KOPT-K1 (cell line): Measurements from ENCODE around the gene BMPR1A.

Experiments used
- H3K27ac ChIP-seq: fragments of 200-600 bp; sonication (generic); 2 replicates; pipeline ENCODE4 v1.5.1; 2016; ENCODE audit warnings: antibody characterized with exemption, mild to moderate bottlenecking, low read depth, low read length; ENCODE audit not compliant: poor library complexity, severe bottlenecking
- H3K36me3 ChIP-seq: fragments of 200-600 bp; sonication (generic); 2 replicates; pipeline ENCODE4 v1.5.1; 2017; ENCODE audit warnings: antibody characterized with exemption, mild to moderate bottlenecking, low read length, moderate library complexity; ENCODE audit not compliant: insufficient read depth
- H3K9me3 ChIP-seq: fragments of 200-600 bp; sonication (generic); 2 replicates; pipeline ENCODE4 v1.5.1; 2017; ENCODE audit warnings: antibody characterized with exemption, low read length, mild to moderate bottlenecking; ENCODE audit not compliant: insufficient read depth, poor library complexity, severe bottlenecking

BMPR1A gene

GRCh38 chr10:86798611-86799010 is 42.2 kb downstream of the BMPR1A start:
- Histone ChIP-seq H3K27ac (peak overlapping the region; percentile 15), H3K36me3 (no peaks in the 10 kb centered on the region), H3K9me3 (no peaks in the 10 kb centered on the region)

DNA sequence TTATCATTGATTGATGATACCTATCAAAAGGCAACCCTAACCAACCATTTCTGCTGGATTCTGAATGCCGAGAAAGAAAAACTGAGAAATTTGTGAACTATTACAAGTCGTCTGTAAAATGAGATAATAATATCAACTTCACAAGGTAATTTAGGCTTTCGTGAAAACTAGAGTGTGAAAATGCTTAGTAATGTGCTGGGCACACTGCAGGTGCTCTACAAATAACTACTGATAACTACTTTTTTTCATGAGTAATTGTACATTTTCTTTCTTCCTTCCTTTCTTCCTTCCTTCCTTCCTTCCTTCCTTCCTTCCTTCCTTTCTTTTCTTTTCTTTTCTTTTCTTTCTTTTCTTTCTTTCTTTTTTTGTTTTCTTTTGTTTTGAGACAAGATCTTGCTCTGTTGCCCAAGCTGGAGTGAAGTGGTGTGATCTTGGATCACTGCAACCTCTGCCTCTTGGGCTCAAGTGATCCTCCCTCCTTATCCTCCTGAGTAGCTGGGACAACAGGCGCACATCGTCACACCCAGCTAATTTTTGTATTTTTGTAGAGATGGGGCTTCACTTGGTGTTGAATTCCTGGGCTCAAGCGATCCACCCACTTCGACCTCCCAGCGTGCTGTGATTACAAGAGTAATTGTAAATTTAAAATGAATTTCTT is 42.9 kb downstream of the BMPR1A start:
- H3K27ac ChIP-seq, result peak overlapping the region; percentile 15

DNA sequence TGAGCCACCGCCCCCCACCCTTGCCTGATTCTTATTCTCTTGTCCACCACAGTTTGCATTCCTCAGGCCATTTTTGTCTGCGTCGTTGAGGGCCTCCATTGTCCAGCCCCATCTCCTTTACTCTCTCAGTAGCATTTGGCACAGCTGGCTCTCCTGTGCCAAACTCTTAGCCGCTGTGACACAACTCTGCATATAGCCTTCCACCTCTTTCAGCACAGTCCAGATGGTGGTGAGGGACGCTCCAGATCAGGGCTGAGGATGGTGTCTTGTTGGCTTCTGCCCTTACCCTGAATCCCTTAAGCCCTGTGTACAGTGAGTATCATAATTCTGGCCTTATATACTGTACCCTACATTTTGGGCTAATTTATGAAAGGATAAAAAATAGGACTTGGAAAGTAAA is 45.6 kb downstream of the BMPR1A start:
- H3K9me3 ChIP-seq, result no peaks in the 10 kb centered on the region
- no peak overlapping the region for H3K27ac ChIP-seq
- H3K36me3 ChIP-seq, result no peaks in the 10 kb centered on the region

More for the DNA sequence above, 42.9 kb downstream of the BMPR1A start:
- H3K9me3 ChIP-seq, result no peaks in the 10 kb centered on the region
- H3K36me3 ChIP-seq, result no peaks in the 10 kb centered on the region

DNA sequence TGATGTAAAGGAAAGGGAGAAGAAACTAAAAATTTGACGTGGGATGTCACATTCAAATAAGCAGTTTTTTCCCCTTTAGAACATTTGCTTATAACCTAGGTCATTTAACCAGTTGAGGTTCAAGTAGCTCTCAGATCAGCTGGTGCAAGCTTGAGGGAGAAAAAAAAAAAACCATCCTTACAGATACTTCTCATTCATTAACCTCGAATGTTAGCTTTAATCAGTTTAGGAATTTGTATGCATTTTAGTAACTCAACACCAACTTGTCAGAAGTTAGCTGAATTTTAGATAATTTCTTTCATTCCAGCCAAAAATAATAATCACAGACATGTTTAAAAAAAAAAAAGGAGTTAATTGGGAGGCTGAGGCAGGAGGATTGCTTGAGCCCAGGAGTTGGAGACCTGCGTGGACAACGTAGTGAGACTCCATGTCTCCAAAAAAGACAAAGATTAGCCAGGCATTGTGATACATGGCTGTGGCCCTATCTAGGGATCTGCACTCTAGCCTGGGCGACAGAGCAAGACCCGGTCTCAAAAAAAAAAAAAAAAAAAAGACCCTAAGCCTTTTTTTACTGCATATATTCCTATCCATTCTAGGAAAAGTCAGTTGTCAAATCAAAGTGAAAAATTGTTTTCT is 46.2 kb downstream of the BMPR1A start:
- Histone ChIP-seq H3K9me3 (no peaks in the 10 kb centered on the region), H3K36me3 (no peaks in the 10 kb centered on the region), H3K27ac (no peak overlapping the region)

DNA sequence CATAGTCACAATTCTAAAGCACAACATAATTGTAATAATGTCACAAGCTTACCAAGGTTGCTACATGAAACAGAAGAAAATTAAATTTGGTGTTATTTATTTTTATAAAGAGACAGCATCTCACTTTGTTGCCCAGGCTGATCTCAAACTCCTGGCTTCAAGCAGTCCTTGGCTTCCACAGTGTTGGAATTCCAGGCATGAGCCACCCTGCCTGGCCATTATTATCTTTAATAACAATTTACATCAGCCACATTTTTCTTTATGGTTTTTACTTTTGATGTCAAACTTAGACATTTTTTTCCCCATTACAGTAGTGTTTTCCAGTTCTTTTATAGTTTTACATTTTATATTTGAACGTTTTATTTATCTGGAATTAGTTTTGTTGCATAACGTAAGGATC is 46.7 kb downstream of the BMPR1A start:
- H3K36me3 ChIP-seq, result no peaks in the 10 kb centered on the region
- no peaks in the 10 kb centered on the region for H3K9me3 ChIP-seq
- H3K27ac ChIP-seq, result no peak overlapping the region

- Histone ChIP-seq H3K9me3 (no peaks in the 10 kb centered on the region), H3K36me3 (no peaks in the 10 kb centered on the region), H3K27ac (no peak overlapping the region)
Measured at GRCh38 chr10:86804805-86805204, 48.4 kb downstream of the BMPR1A start.

DNA sequence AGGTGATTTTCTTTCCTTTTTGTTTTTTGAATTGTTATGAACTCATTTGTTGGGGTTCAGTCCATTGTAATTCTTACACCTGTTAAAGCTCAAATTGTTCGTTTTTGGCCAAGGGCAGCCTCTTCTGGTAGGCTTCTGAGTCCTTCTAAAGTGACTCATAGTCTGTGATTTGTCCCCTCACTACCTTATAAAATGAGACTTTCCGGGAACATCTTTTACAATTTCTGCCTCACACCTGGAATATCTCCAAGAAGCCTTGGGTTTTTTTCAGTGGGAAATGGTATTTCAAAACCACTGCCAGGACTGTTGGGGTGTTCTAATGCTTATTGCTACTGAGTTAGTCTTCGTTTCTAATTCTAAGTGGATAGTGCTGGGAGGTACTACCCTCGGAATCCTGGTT is 56.7 kb downstream of the BMPR1A start:
- Histone ChIP-seq H3K27ac (no peak overlapping the region), H3K9me3 (no peaks in the 10 kb centered on the region), H3K36me3 (no peaks in the 10 kb centered on the region)

DNA sequence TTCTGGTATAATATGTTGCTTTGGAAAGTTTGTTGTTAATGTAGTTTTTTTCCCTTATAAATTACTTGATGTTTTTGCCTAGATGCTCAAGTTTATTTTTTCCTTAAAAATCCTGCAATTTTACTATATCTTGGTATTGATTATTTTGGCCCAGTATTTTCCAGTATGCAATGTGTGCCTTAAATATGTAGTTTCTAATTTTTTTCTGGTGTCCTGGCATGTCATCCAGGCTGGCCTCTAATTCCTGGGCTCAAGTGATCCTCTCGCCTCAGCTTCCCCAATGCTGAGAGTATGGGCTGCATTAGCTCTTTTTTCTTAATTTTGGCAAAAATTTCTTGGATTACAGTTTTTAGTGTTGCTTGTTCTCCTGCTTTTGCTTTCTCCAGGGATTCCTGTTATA is 57.6 kb downstream of the BMPR1A start:
- no peak overlapping the region for H3K27ac ChIP-seq
- H3K9me3 ChIP-seq, result no peaks in the 10 kb centered on the region
- H3K36me3 ChIP-seq, result no peaks in the 10 kb centered on the region

- Histone ChIP-seq H3K36me3 (no peaks in the 10 kb centered on the region), H3K27ac (no peak overlapping the region), H3K9me3 (no peaks in the 10 kb centered on the region)
Measured at GRCh38 chr10:86815035-86815617, 58.7 kb downstream of the BMPR1A start.

DNA sequence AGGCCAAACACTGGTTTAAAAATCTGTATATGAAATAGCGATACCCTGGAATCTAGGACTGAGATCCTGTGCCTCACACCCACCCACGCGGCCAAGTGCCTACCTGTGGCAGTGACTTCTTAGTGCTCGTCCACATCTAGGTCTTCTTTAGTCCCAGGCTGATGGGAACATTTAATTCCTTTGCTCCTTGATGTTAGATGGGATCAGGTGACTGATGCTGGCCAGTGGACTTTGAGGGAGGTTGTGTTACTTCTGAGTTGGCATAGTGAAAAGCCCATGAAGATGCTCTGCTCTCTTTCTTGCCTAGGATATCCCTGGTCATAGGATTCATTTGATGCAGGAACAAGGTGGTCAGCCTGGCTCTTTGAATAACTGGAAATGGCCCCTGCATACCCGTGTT is 59.2 kb downstream of the BMPR1A start:
- Histone ChIP-seq H3K9me3 (no peaks in the 10 kb centered on the region), H3K27ac (no peak overlapping the region), H3K36me3 (no peaks in the 10 kb centered on the region)

DNA sequence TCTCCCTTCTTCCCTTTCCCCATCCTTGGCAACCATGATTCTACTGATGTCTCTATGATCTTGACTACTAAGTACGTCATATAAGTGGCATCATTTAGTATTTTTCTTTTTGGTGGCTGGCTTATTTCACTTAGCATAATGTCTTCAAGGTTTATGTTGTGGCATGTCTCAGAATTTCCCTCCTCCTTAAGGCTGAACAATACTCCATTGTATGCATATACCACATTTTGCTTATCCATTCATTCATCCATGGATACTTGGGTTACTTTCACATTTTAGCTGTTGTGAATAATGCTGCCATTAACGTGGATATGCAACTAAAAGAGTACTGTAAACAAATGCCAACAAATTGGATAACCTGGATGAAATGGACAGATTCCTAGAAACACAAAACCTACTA is 60.8 kb downstream of the BMPR1A start:
- H3K27ac ChIP-seq, result no peak overlapping the region
- H3K36me3 ChIP-seq, result no peaks in the 10 kb centered on the region
- no peaks in the 10 kb centered on the region for H3K9me3 ChIP-seq

GRCh38 chr10:86819567-86819966 is 63.1 kb downstream of the BMPR1A start:
- Histone ChIP-seq H3K9me3 (no peaks in the 10 kb centered on the region), H3K36me3 (no peaks in the 10 kb centered on the region), H3K27ac (no peak overlapping the region)

DNA sequence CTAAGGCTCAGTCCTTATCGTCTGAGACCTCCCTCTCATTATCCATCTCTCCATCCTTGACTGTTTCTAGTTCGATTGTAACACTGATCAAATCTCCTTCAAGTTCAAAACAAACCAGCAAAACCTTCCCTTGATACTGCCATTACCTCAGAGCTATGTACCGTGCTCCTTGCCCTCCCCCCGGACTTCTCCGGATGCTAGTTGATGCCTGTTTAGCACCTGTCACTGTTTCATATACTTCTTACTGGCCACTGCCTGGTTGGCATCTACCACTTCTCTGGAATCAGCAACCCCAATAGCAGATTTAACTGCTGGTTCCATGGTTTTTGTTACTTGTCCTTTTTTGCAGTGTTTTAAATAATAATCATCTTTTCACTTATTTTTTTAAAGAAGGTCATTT is 64.1 kb downstream of the BMPR1A start:
- H3K27ac ChIP-seq, result no peak overlapping the region
- no peaks in the 10 kb centered on the region for H3K36me3 ChIP-seq
- no peaks in the 10 kb centered on the region for H3K9me3 ChIP-seq

GRCh38 chr10:86821388-86821999 is 65.1 kb downstream of the BMPR1A start:
- no peaks in the 10 kb centered on the region for H3K9me3 ChIP-seq
- H3K27ac ChIP-seq, result no peak overlapping the region
- no peaks in the 10 kb centered on the region for H3K36me3 ChIP-seq

- no peak overlapping the region for H3K27ac ChIP-seq
- no peaks in the 10 kb centered on the region for H3K36me3 ChIP-seq
- H3K9me3 ChIP-seq, result no peaks in the 10 kb centered on the region
Measured at GRCh38 chr10:86823565-86823964, 67.1 kb downstream of the BMPR1A start.
